GM21423 (cell line): ENCODE results near the gene GRK6.

Experiments used
- ATAC-seq: cut with Tn5 transposase; IDR thresholded peaks from one replicate; pipeline ENCODE4 v1.9.1; 2021; ENCODE audit warnings: mild to moderate bottlenecking, moderate library complexity; ENCODE audit not compliant: unreplicated experiment

The GRK6 gene

DNA sequence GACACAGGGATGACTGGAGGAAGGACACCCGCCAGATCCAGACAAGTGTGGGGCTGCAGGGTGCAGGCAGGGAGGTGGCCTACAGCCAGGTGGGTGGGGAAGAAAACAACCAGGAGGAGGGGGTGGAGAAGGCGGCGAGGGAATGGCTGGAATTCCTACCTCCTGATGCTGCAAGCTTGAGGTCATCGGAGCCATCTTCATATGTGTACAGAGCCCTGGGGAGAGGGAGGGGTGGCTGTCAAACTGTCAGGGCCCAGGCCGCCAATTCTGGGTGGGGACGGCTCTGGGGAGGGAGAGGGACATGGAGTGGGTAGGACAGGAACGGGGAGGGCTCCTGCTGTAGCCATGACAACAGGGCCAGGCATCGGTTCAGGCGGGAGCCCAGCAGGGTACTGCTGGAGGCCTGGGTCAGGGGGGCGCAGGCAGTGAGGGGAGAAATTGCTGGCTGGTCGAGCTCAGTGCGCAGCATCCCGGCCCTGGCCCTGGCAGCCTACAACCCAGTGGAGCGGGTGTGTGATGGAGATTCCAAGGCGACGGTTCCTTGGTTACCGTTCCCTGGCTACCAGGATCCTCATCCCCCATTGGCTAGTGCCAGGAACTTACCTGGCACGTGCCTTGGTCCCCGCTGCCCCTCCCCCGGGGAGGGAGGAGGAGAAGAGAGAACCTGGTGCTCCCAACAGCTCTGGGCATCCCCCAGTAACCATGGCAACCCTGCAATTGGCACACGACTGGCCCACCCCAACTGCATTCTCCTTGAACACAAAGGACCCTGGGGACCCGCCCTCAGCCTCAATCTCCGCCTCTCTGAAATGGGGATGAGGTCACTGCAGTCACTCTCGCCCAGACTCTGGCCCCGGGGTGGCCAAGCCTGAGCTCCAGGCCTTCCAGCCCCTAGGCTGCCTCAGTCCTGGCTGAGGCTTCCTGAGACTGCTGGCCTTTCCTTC, 42.5 kb downstream of the GRK6 start:
- no peak for ATAC-seq

DNA sequence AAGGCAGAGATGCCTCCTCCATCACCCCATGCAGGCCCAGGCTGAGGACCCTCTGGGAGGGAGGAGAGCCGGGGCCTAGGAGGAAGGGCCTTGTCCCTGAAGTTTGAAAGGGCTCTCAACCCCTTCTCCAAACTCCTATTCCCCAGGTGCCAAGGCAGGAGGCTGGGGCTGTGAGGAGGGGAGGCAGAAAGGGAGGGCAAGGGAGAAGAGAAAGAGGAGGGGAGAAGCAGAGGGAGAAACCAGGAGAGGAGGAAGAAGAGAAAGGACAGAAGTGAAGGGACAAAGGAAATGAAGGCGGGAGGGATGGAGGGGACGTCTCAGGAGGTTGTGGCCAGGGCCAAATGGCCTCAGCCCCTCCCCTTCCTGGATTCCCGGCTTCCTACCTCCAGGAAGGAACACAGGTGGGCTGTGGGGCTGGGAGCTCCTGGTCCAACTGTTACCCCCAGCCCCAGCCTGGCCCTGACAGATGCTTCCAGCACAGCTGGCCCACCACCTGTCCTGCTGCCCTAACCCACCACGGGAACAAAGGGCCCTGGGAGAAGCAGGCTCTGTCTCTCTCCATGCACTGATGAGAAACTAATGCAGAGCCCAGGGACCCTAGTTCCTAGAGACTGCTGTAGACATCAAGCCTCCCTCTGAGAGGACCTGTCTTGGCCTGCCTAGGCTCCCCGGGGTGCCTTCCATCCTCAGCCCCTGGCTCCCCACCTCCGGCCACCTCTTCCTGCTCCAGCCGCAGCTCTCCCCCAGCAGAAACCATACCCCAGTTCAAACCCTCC, 43.5 kb downstream of the GRK6 start:
- no peak for ATAC-seq

DNA sequence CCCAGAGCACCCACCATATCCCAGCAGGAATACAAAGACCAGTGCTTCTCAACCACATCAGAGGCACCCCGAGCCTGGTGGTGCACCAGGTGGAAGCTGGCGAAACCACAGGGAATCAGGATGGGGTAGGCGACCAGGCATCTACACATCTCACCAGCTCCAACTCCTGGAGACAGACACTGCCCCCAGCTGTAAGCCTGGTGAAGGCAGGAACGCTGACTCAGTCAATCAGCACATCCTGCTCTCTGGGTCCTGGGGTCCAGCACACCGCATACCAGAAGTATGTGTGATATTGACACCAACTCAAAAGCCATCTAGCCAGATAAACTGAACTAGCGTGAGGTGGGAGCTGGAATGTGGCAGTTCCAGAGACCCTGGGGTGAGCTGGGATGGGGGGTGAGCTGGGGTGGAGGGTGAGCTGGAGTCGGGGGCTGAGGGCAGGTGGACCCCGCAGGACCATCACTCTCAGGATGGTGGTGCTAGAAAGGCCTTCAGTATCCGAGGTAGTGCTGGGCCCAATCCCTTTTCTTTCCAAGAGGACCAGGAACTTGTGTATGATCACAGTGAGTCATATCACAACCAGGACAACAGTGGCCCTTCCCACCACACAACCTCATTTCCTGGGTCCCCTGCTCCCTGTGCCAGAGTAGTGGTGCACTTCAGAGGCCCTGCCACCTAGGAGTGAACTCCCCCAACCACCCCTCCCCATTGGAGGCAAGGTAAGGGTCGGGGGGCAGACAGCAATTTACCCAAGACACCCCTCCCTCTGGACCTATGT, 44.5 kb downstream of the GRK6 start:
- ATAC-seq, result no peak

DNA sequence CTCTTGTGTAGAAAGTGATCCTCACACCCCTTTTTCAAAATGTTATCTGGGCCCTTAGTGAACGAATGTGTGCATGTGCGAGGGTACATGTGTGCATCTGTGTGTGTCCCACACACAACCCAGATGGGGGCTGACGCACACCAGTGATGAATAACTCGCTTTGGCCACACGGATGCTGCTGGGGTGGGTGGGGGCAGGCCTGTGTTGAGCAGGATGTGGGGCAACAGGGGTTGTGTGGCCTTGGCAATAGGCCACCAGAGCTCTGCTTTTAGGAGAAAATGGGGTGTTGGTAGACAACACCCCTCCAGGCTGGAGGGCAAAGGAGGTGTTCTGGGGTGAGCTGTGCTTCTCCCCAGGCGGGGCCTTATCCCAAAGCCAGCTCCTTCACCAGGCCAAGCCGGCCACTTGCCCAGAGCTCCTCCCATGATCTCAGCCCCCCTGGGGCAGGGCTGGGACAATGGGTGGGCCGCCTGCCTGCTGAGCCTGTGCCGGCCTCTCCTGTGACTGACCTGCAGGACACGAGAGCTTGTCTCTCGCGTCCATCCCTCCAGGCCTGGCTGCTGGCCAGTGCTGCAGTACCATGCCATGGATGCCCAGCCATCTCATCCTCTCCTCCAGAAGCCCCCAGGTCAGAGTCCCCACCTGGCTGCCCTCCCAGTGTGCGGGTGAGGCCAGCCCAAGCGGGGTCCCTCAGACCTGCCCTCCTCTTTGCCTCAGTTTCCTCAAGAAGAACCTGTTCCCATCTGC, 45.3 kb downstream of the GRK6 start:
- no peak for ATAC-seq

DNA sequence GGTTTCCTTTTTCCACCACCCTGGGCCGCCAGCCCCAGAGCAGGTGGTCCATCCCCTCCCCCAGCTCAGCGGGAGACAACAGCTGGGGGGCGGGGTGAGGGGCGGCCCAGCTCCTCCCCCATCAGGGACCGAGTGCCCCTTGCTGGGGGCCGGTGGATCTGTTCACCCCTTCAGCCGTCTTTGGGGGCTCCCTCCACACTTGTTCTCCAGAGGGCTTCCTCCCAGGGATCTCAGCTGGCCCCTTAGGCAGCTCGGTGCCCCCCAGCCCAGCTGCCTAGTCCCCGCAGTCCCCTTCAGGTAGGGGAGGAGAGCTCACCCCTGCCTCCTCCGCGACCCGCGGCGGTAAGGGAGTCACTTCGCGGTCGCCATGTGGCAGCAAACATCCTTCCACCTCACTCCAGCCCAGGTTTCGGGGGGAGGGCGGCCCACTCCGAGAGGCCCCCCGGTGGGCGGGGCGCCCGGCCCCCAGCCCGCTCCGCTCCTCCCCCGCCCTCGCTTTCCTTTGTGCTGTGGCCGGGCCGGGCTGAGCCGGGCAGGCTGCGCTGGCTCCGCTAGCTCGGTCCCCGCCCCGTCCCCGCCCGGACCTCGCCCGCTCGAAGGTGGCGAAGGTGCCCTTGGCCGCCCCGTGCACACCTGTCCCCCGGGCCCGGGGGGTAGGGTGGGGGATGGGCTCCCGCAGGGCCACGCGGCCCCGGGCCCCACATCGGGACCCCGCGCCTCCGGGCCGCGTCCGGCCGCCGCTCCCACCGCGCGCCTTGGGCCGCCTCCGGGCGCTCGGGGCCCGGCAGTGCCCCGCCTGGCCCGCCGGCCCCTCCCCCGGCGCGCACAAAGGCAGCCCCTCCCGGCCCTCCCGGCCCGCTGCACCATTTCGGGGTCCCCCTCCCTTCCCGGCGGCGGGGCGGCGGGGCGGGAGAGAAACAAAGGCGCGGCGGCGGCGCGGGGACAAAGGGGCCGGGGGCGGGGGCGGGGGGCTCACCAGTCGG, 46.3 kb downstream of the GRK6 start:
- peak; percentile 53 for ATAC-seq

DNA sequence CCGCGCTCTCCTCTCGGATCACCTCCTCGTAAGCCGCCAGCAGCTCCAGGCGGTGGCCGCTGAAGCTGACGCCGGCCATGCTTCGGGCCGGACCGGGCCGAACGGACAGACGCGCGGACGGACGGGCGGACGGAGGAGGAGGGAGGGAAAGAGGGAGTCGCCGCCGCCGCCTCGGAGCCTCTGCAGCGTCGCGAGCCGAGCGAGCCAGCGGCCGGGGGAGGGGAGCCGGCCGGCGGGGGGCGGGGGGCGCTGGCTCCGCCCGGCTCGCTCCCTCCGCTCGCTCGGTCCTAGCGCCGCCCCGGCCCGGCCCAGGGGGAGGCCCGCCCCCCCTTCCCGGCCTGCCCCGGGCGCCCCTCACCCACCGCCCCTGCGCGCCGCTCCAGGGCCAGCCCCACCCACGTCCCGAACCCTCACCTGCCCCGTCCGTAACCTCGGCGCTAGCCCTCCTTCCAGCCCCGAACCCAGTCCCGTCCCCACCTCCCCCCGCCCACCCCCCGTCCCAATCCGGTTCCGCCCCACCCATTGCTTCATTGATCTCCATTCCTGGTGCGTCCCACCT, 47.0 kb downstream of the GRK6 start, which contains the start of gene DBN1:
Gene DBN1, minus strand, starts transcription at position 192 of the 559 bp plus-strand sequence. Its CDS starts 113 bp downstream, at position 79.
- peak; percentile 40 for ATAC-seq

DNA sequence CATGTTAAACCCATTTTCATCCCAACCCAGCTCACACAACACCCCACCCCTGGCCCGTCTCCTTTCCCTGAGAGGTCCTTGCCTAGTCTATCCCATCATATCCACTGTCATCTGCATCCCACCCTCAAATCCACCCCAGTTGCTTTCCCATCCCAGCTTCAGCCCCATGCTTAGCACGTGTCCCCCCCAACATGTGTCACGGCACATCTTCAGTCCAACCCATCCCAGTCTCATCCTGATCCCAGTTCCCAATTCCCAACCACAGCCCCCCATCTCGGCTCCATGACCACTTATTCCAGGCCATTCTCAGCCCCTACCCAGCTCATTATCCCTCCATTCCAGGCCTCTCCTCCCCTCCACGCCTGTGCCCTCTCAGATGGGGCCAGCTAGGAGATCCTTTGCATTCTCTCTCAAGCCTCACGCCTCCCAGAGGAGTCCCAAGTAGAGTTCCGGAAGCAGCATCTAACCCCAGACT, 47.6 kb downstream of the GRK6 start:
- ATAC-seq, result no peak

DNA sequence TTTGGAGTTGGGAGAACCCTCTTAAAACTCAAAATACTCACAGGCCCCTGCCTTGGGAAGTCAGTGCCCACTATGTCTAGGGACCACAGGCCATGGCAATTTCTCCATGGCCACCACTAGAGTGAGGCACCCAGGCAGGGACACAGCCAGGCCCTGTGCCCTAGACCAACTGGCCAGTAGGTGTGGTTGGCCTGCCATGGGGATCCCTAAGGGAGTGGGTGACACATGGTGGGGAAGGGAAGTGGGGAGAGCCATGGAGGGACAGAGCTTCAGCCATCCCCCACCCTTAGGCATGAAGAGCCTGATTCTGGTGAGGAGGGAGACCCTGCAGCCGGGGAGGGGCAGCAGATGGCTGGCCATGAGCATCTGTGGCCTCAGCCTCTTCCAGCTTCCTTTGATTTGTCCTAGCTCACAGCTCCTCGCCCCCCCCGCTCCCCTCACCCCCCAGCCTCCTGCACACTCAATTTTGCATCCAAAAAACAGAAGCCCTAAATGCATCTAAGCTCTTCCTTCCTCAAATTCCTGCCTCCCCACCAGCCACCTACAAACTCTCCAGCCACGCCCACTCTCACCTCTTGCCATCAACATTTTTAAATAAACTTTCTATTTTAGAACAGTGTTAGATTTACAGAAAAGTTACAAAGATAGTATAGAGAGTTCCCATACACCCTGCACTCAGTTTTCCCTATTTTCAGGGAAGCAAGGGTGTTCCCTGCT, 48.5 kb downstream of the GRK6 start:
- no peak for ATAC-seq

DNA sequence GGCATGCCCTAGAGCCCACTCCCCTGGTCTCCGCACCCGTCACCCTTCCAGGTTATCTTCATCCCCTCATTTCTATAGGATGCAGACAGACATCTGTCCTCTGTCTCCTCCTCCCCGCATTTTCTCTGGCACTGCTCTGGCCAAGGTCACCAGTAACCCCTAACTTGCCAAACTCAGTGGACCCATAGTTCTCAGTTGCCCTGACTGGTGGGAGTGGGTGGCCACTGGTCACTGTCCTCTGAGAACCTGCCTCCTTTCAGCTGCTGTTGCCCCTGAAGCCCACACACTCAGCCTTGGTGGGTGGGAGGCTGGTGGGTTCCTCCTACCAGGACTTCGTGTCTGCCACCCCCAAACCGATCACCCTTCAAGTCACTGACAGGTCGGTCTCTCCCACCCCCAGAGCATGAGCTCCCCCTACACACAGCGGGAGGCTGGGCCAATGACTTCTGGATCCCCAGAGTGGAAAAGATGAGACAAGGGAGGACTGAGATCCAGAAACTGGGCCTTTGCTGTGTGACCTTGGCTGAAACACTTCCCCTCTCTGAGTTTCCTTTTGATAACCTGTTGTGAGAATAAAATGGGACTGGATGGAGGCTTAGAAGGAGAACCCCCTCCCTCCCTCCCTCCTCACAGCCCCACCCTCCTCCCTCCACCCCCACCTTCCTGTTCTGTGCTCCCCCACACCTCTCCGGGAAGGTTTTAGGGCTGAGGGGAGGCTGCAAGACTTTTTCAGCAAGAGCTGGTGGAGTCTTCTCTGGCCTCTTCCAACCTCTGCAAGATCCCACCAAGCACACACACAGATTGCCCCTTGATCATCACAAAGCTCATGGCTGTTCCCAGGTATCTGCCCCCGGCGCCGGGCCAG, 49.3 kb downstream of the GRK6 start:
- ATAC-seq, result no peak

DNA sequence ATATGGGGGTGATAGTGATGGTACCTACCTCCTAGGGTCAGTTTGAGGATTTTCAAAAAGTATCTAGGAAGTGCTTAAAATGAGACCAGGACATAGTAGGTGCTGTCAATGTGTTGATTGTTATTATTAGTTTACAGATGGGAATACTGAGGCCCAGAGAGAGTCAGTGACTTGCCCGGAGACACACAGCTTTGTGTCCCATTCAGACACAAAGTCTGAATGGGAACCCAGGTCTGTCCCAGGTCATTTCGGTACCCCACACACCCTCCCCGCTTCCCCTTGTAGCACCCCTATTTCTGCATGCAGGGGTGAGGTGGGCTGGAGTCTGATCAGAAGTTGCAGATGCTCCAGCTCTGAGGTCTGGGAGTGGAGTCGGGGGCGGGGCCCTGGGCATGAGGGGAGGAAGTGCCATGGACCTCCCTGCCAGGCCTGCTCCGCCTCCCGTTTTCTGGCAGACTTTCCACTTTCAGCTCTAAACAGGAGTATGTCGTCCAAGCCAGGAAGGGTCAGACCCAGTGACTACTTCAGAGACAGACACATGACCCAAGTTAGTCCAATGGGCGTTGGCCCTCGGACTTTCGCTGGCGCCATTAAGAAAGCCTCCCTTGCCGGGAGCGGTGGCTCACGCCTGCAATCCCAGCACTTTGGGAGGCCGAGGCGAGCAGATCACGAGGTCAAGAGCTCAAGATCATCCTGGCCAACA, 50.2 kb downstream of the GRK6 start:
- ATAC-seq, result no peak

DNA sequence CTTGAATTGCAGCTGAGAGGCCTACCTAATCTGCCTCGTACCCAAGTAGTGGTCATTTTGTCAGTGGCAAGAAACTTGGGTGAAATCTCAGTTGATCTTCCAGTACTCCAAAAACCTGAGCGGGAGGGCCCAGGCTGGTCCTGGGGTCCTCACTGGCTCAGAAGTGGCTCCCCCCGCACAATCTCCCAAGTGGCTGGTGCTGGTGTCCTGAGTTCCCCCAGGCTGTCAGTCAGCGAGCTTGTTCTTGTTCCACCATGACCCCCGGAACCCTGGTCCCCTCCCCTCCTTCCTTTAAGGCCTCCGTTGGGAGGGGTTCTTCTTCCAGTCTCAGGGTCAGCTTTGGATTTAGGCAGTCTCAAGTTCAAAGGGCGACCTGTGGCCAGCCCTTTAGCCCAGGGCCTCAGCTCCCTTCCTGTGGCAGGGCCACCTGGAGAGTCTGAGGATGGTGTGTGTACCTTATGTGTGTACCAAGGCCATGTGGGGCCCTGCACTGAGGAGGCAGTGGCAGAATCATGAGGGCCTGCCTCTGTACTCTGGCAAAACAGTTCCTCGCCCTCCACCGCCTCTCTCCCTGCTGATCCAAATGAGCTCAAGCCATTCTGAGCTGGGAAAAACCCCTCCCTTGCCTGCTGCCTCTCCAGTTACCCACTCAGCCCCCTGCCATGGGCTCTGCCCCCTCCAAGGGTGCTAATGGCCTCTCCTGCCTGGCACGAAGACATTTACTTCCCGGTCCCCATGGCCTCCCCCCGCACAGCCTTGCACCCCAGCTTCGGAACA, 51.4 kb downstream of the GRK6 start:
- no peak for ATAC-seq

DNA sequence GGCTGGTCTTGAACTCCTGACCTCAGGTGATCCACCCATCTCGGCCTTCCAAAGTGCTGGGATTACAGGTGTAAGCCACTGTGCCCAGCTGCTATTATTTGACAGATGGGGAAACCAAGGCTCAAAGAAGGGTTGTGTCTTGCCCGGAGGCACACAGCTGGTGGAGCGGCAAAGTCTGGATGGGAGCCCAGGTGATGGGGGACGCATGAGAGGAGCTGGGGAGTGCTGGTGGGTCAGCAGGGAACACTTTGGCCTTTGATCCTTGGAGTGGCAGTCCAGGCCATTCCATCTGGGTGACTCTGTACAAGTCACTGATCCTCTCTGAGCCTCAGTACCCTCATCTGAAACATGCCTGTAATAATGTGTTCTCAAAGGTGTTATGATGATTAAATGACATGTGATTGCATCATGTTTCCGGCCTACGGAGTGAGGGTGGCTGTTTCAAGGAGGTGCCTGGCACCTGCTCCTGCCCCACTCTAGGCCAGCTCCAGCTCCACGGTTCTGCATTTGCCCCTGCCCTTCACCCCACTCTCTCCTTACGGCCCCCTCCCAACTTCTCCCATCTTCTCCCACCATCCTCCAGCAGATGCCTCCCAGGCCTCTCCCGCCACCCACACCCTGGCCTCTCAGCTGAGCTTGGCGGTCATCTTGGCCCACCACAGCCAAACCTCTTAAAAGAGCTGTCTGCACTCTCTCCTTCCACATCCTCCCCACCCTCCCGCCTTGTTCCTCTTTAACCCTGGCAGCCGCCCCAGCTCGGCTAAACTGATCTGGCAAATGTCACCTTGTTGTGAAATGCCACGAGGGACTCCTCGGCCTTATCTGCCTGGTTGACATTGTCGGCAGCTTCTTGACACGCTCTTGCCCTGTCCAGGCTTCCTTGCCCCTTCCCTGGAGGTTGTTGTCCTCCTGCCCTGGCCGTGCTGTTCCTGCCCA, 52.5 kb downstream of the GRK6 start:
- ATAC-seq, result no peak

DNA sequence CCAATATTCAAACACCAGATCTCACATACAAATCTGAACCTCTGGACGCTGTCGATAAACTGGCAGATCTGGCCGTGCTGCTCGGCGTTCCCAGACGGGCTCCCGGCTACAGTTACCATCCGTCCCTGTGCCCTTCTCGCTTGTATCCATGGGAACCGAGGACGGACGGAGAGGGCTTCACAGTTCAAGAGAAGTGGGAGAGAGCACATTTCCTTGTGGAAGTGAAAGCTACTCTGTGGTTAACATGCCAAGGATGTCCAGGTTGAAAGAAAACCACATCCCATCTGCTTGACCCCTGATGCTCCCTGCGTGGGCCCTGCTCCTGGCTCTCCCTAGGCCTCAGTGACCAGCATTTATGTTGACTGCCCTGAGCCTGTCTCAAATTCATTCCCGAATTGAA, 53.3 kb downstream of the GRK6 start:
- no peak for ATAC-seq

DNA sequence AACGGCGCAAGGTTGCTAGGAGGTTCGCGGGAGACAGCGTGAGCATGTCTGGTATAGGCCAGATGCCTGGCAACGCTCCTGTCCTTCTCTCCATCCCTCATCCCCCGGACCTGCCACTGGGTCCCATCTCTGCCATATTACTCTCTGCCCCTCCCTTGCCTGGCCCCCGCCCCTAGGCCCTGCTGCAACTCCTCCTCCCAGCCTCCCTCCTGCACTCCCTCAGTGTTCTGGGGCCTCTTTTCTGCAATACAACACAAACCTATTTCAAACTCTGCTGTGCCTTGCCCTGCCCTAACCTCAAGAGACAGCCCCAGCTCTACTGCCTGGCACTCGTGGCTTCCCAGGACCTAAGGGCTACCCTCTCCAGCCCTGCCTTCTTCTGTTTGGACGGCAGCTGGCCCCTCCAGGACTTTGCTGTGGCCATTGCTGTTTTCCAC, 55.9 kb downstream of the GRK6 start:
- no peak for ATAC-seq

DNA sequence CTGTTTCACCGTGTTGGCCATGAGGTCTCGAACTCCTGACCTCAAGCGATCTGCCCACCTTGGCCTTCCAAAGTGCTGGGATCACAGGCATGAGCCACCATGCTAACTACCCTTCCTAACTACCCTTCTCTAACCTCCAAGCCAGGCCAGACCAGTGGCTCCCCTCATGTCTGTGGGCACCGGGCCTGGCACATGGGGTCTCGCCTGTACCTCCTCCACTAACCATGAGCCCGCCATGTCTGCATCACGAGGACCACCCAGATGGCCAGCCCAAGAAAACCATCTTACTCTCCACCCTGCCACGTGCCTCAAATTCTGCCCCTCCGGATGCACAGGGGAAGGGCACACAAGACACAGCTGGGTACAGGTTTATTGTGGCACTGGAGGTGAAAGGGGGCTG, 56.6 kb downstream of the GRK6 start:
- ATAC-seq, result no peak
